Measurements from ENCODE around the gene PTPA. TPM values are rescaled to one million over a fixed set of nuclear protein-coding genes. Genes with fewer than 3 reads are reported as not detected.
A peak's percentile ranks its signal among the peaks of the same experiment; 100 is the strongest.

PTPA gene
- 157 to 164 TPM (median 160 TPM) in 3 replicates for total RNA-seq

DNA sequence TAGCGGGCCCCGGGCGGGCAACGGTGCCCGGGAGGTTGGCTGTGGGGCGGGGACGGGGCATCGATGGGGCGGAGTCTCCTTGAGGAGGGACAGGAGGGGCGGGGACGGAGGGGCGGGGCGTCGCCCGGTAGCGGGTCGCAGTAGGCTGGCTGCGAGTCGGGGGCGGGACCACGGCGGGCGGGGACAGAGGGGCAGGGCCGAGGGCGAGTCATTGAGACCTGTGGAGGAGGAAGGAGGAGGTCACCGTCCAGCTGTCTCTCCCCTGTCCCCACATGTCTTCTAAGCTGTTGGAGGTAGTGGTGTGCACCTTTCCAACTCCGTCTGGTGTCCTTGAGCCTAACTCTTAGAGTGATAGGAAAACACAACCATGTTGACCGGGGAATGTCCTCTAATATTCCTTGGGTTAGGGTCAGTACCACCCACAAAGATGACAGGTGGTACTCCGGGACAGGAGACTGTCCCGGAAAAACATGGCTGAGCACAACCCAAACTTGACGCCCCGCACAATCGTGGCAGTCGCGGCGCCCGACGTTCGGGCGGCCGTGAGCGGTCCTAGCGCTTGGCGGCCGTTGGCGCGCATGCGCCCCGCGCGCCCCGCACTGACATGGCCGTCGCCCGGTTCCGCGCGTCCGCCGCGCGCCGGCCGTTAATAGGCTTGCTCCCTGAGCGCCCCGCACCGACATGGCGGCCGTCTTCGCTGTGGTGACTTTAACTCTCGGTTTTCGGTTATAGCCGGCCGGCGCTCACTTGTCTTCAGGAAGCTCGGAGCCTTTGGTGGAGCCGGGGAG, at the start of gene PTPA, which contains the start of gene CRAT:
Gene PTPA, plus strand, starts transcription at position 676 of the 788 bp plus-strand sequence. CDS start 186 bp downstream, outside the sequence.
Gene CRAT, minus strand, starts transcription at position 54 of the 788 bp plus-strand sequence. CDS start 284 bp downstream, outside the sequence.
- no peaks in the 10 kb centered on the region for H3K27me3 Mint-ChIP-seq (ENCODE audit: low read depth)
- no peaks in the 10 kb centered on the region for H3K9me3 Mint-ChIP-seq
- H3K27ac Mint-ChIP-seq = peak within 1 kb of the TSS; percentile 97
- TF ChIP-seq, protein P1, sequence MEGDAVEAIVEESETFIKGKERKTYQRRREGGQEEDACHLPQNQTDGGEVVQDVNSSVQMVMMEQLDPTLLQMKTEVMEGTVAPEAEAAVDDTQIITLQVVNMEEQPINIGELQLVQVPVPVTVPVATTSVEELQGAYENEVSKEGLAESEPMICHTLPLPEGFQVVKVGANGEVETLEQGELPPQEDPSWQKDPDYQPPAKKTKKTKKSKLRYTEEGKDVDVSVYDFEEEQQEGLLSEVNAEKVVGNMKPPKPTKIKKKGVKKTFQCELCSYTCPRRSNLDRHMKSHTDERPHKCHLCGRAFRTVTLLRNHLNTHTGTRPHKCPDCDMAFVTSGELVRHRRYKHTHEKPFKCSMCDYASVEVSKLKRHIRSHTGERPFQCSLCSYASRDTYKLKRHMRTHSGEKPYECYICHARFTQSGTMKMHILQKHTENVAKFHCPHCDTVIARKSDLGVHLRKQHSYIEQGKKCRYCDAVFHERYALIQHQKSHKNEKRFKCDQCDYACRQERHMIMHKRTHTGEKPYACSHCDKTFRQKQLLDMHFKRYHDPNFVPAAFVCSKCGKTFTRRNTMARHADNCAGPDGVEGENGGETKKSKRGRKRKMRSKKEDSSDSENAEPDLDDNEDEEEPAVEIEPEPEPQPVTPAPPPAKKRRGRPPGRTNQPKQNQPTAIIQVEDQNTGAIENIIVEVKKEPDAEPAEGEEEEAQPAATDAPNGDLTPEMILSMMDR (IDR thresholded peaks at IDR 0.05; ENCODE audit: unreplicated experiment) = no peak
- peak within 1 kb of the TSS; percentile 97 for H3K4me3 Mint-ChIP-seq
- peaks cover 35% of the 10 kb centered on the region for H3K4me1 Mint-ChIP-seq
- H3K36me3 Mint-ChIP-seq = peaks cover 3% of the 10 kb centered on the region
- peak; percentile 91 to 92 for DNase-seq (ENCODE audit: low spot score in 2 of 2, unreplicated experiment in 2 of 2)

DNA sequence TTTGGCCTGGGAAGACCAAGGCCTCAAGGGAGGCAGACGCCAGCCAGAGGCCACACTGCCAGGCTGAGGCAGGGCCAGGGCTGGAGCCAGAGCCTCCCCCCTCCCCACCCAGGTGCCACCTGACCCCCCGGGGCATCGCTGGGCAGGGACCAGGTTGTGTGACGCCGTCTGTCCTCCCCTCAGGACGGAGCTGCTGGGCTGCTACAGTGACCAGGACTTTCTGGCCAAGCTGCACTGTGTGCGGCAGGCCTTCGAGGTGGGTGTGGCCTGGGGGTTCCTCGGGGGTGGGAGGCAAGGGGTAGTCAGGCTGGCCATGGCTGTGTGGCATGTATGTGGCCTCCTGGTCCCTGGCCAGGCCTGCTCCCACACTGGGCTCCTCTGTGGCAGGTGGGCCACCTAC, 48.2 kb upstream of the PTPA start:
- no peak overlapping the region for H3K4me3 Mint-ChIP-seq
- no peak overlapping the region for H3K27ac Mint-ChIP-seq
- no peaks in the 10 kb centered on the region for H3K4me1 Mint-ChIP-seq
- H3K36me3 Mint-ChIP-seq = peaks cover 17% of the 10 kb centered on the region
- H3K27me3 Mint-ChIP-seq (ENCODE audit: low read depth) = no peaks in the 10 kb centered on the region
- H3K9me3 Mint-ChIP-seq = no peaks in the 10 kb centered on the region
- TF ChIP-seq, protein P1 (IDR thresholded peaks at IDR 0.05; ENCODE audit: unreplicated experiment) = no peak
- DNase-seq (ENCODE audit: low spot score in 2 of 2, unreplicated experiment in 2 of 2) = no peak

DNA sequence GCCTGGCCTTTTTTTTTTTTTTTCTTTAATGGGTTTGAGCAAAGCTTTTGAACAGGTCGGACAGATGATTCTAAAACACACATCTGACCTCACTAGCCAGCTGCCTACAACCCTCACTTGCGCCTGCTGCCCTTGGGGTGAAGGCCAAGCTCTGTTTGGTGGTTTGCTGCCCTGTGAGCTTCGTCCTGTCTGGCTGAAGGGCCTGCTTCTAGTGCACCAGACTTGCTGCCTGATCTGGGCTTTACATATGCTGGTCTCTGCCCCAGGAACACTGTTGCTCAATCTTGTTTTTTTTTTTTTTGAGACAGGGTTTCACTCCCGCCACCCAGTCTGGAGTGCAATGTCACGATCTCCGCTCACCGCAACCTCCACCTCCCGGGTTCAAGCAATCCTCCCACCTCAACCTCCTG, 46.7 kb upstream of the PTPA start:
- no peaks in the 10 kb centered on the region for H3K27me3 Mint-ChIP-seq (ENCODE audit: low read depth)
- H3K4me3 Mint-ChIP-seq = no peak overlapping the region
- H3K36me3 Mint-ChIP-seq = peaks cover 21% of the 10 kb centered on the region
- TF ChIP-seq, protein P1 (IDR thresholded peaks at IDR 0.05; ENCODE audit: unreplicated experiment) = no peak
- H3K9me3 Mint-ChIP-seq = no peaks in the 10 kb centered on the region
- H3K27ac Mint-ChIP-seq = no peak overlapping the region
- DNase-seq (ENCODE audit: low spot score in 2 of 2, unreplicated experiment in 2 of 2) = no peak
- no peaks in the 10 kb centered on the region for H3K4me1 Mint-ChIP-seq

DNA sequence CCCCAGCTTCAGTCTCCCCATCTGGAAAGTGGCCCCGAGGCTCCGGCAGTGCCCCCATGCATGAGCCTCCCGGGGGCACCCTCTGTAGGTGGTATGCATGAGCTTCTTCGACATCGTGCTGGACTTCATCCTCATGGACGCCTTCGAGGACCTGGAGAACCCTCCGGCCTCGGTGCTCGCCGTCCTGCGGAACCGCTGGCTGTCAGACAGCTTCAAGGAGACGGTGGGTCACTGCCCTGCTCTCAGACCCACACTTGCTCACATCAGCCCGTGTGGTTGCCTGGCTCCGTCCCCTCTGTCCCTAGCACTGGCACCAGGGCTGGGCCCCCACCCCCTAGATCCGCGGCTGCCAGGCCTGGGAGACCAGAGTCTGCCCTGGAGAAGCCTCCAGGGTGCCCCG, 43.1 kb upstream of the PTPA start:
- Mint-ChIP-seq H3K27ac (no peak overlapping the region), H3K4me1 (no peaks in the 10 kb centered on the region), H3K4me3 (no peak overlapping the region), H3K9me3 (no peaks in the 10 kb centered on the region), H3K27me3 (ENCODE audit: low read depth) (no peaks in the 10 kb centered on the region), H3K36me3 (peaks cover 15% of the 10 kb centered on the region)
- DNase-seq (ENCODE audit: low spot score in 2 of 2, unreplicated experiment in 2 of 2) = no peak
- TF ChIP-seq, protein P1 (IDR thresholded peaks at IDR 0.05; ENCODE audit: unreplicated experiment) = no peak

DNA sequence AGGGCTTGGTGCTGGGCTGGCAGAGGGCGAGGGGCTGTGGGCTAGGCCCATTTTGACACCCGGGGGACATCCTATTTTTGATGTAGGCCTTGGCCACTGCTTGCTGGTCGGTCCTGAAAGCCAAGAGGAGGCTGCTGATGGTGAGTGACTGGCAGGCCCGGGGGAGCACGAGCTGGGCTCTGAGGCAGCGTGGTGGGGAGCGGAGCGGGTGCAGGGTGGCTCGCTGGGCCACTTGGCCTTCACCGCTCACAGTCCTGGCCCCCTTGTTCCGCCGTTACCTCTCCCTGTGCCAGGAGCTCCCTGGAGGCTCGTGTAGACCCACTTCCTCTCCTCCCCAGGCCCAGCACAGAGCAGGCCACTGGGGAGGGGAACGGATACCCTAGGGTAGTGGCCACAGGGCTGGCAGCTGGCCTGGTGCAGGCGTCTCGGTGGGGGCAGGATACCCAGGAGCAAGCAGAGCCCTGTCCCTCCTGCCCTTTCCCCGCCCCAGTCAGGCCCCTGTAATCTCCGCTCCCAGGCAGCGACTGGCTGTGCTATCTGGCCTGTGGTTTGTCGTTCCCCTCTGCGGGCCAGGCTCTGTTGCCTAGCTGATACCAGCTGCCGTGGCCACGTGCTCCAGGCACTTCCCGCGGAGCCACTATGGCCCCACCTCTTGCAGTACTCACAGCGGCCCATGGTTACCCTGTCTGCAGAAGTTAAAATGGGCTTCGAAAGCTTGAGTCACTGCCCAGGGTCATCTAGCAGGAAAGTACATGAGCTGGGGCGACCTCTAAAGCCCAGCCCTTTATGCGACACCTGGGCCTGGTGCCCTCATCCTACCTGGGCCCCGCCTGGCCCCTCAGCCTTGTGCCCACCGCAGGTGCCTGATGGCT, 42.0 kb upstream of the PTPA start:
- Mint-ChIP-seq H3K27me3 (ENCODE audit: low read depth) (no peaks in the 10 kb centered on the region), H3K4me3 (no peak overlapping the region), H3K4me1 (no peaks in the 10 kb centered on the region), H3K36me3 (peaks cover 11% of the 10 kb centered on the region), H3K9me3 (no peaks in the 10 kb centered on the region), H3K27ac (no peak overlapping the region)
- TF ChIP-seq, protein P1 (IDR thresholded peaks at IDR 0.05; ENCODE audit: unreplicated experiment) = no peak
- DNase-seq (ENCODE audit: low spot score in 2 of 2, unreplicated experiment in 2 of 2) = no peak

All from mesothelial cell of epicardium (in vitro differentiated cells).